ENCODE results near the gene TMEM39A.

DNA sequence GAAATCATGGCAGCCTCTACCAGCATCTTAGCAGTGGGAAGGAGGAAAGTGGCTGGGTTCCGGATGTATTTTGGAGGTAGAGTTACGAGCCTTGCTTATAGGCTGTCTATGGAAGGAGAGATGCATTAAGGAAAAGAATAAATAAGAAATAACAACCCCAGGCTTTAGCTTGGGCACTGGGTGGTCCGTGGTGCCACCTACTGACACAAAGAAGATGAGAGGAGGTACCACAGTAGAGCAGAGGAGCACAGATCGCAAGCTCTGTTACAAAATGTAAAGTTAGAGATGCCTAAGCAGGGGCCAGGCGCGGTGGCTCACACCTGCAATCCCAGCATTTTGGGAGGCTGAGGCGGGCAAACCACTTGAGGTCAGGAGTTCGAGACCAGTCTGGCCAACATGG, 74.8 kb downstream of the TMEM39A start:
- TF ChIP-seq, protein P1, sequence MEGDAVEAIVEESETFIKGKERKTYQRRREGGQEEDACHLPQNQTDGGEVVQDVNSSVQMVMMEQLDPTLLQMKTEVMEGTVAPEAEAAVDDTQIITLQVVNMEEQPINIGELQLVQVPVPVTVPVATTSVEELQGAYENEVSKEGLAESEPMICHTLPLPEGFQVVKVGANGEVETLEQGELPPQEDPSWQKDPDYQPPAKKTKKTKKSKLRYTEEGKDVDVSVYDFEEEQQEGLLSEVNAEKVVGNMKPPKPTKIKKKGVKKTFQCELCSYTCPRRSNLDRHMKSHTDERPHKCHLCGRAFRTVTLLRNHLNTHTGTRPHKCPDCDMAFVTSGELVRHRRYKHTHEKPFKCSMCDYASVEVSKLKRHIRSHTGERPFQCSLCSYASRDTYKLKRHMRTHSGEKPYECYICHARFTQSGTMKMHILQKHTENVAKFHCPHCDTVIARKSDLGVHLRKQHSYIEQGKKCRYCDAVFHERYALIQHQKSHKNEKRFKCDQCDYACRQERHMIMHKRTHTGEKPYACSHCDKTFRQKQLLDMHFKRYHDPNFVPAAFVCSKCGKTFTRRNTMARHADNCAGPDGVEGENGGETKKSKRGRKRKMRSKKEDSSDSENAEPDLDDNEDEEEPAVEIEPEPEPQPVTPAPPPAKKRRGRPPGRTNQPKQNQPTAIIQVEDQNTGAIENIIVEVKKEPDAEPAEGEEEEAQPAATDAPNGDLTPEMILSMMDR (IDR thresholded peaks at IDR 0.05), result peak in 2 of 6 experiments; percentile 7 to 20
- TF ChIP-seq POLR2A (IDR thresholded peaks at IDR 0.05), result no peak
